H54 (cell line): ENCODE data around the gene SPDYE4.

Experiments
- DNase-seq: peaks from one replicate; pipeline ENCODE4 v3.0.0; 2011; ENCODE audit warnings: low spot score, mixed read lengths; ENCODE audit not compliant: insufficient read length
- FAIRE-seq: peaks from 3 replicates; lab custom pipeline; 2011; peaks lifted over from hg19 to GRCh38; lab: Jason Lieb, UNC
- POLR2A ChIP-seq: IDR thresholded peaks from 2 replicates; pipeline ENCODE4 v1.6.1; 2011; ENCODE audit warnings: low read depth, mild to moderate bottlenecking, low read length

SPDYE4 gene

DNA sequence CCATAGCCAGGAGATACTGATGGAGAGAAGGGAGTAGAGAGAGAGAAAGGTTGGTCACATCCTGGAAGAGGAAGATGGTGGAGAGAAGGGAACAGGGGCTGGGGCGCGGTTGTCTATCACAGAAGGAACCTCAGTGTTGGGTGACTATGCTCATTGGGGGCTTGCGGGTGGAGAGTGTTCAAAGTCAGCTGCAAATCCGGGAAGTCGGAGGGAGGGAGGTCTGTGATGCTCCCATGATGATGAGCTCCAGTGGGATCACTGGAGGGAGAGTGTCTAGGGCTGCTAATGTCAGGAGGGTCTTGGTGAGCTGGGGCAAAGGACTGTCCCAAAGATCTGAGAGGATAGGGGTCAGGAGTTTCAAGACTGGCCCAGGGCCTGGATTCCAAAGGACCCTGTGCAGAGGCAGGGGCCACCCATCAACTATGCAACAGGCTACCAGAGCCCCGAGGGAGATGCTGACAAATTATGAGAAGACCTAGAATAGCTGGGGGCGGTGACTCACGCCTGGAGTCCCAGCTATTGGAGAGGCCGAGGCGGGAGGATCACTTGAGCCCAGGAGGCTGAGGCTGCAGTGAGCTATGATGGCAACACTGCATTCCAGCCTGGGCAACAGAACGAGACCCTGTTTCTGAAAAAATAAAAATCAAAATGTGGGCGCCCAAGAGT lies 2.6 kb downstream of the SPDYE4 start:
- DNase-seq (no peak), FAIRE-seq (no peak)
- no peak for TF ChIP-seq POLR2A

DNA sequence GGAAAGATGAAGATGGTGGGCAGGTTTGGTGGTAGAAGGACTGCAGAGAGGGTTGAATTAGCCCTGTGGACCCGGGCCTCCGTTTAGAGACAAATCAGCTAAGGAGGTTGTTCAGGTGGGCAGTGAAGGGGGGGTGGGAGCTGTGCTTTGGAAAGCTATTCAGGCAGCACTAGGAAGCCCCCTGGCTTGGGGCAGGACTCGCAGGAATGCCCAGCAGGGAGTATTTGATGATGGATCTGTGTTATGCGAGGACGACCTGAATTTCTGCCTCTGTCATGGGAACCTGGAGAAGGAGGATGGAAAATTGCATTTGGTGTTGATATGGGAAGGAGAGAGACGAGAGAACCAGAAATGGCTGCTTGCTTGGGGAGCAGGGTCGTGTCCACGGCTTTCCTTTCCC lies 3.5 kb downstream of the SPDYE4 start:
- FAIRE-seq (no peak), DNase-seq (no peak)
- TF ChIP-seq POLR2A, result no peak

DNA sequence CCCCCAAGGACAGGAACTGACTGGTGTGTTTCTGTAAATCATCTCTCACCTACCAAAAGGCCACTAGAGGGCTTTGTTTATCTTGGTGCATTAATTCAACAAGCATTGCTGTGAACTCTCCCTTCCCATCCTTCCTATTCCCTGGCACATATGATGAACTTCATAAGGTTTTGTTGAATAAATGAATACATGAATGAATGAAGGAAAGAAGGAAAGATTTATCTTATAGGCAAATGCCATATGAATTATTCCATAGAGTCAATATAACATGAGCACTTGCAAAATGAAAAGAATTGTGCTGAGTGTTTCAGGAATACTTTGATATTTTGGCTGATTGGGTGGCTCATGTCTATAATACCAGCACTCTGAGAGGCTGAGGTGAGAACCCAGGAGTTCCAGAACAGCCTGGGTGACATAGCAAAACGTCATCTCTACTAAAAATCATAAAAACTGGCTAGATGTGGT lies 4.3 kb downstream of the SPDYE4 start:
- TF ChIP-seq POLR2A, result no peak
- no peak for FAIRE-seq
- peak; percentile 33 for DNase-seq

DNA sequence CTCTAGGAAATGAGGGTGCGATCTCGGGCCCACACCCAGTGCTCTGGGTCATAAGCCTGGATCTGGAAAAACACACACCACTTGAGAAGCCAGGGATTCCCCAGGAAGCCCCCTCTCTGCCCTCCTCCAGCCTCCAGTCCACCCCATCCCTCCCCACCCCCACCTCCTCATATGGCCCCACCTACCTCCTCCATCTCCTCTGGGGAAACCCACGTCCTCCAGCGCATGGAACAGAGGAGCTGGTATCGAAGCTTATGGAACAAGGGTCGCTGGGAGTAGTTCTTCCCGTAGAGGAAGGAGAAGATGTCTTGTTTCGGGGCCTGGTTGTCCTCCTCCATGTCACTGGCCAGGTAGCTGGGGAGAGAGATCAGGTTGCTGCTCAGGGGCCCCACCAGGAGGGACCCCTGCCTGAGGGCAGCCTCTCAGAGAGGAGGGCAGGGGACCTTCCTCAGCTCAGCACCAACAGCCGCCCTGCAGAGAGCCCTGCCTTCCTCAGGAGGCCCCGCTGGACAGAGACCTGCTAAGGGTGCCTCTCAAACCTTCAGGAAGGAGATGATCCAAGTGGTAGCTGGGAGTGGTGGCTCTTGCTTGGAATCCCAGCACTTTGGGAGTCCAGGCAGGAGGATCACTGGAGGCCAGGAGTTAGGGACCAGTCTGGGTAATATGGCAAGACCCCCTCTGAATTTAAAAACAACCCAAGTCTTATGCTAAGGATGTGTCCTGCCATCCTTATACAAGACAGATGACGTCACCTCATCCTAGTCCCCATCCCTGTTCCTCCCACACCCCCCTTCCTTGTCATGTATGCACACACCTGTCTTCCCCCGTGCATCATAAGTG lies 5.0 kb downstream of the SPDYE4 start:
- DNase-seq (no peak), FAIRE-seq (no peak)
- TF ChIP-seq POLR2A, result no peak

DNA sequence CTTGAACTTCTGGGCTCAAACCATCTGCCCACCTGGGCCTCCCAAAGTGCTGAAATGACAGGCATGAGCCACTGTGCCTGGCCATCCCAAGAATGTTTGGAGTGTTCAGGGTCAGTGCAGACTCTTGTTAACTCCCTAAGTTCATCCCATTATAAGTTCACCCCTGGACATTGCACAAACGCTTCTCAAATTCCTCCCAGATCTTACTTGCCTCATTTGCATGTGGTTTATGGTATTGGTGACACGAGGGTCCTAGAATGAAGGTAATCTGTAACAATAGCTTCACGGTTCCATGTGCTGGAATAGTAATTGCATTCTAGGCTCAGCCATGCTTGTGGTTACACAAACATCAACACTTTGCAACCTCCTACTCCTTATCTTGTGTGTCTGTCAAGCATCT lies 8.7 kb downstream of the SPDYE4 start:
- DNase-seq (no peak), FAIRE-seq (no peak)
- no peak for TF ChIP-seq POLR2A

DNA sequence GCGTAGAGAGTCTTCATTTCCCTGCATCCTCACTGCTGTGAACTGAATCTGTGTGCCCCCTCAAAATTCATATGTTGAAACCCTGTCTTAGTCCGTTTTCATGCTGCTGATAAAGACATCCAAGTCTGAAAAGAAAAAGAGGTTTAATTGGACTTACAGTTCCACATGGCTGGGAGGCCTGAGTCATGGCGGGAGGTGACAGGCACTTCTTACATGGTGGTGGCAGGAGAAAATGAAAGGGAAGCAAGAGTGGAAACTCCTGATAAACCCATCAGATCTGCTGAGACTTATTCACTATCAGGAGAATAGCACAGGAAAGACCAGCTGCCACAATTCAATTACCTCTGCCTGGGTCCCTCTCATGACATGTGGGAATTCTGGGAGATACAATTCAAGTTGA lies 10.6 kb downstream of the SPDYE4 start:
- no peak for TF ChIP-seq POLR2A
- DNase-seq (no peak), FAIRE-seq (no peak)

DNA sequence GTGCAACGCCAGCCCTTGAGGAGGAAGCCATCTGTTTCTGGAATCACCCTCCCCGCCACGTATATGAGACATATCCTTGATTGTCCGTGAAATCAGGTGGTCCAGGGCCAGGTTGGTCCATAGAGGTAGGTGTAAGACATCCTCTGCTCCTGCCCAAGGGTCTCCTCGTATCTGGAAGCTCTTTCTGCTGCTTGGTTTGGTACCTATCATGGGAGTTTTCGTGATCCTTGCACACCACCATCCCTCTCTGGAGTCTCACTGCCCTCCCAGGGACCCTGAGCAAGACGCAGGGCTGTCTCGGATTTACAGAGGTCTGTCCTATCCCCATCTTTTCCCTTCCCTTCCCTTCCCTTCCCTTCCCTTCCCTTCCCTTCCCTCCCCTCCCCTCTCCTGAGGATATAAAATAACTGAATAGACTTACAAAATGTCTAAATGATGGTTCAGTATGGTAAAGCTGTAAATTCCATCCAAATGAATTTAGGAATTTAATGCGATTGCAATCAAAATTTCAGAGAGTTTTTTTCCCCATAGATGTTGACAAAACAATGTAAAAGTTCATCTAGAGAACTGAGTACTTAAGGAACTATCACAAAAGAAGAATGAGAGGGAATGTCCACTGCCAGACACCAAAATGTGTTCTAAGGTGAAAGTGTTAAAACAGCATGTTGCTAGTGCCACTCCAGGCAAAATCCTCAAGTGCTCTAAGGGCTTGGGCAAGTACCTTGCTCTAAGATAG lies 11.7 kb downstream of the SPDYE4 start:
- TF ChIP-seq POLR2A, result no peak
- FAIRE-seq (no peak), DNase-seq (no peak)

DNA sequence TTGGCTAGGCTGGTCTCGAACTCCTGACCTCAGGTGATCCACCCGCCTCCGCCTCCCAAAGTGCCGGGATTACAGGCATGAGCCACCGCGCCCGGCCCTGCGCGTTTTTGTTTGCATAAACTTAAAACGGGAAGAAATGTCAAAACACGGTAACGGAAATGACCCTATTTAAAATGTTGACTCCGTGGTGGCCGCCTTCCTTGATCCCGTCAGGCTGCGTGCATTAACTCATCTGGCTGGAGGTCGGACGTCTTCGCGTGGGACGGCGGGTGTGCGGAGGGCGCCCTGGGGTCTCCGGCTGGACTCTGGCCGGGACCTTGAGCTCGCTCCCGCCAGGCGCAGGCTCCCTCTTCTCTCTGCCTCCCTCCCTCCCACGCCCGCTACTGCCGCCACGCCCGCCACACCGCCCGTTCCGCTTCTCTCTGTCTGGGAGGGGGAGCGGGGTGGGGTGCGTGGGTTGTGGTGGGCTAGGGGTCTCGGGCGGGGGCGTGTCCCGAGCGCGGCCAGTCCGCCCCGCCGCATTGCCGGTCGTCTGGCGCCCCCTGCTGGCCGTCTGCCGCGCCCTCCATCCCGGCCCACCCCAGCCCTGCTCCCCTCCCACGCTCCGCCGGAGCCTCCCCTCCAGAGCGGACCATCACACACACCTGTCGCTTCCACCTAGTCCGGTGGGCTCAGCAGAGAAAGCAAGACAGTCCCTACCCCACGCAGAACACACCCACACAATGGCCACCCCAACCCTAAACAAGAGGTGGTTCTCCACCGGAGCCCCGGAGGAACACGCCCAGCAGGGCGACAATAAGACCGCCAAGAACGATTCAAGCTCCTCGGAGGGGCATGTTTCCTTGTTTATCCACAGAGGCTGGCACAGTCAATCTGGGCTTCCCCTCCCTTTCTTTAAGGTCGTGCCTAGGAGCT lies 12.5 kb downstream of the SPDYE4 start:
- DNase-seq (peak; percentile 77), FAIRE-seq (no peak)
- TF ChIP-seq POLR2A, result no peak

DNA sequence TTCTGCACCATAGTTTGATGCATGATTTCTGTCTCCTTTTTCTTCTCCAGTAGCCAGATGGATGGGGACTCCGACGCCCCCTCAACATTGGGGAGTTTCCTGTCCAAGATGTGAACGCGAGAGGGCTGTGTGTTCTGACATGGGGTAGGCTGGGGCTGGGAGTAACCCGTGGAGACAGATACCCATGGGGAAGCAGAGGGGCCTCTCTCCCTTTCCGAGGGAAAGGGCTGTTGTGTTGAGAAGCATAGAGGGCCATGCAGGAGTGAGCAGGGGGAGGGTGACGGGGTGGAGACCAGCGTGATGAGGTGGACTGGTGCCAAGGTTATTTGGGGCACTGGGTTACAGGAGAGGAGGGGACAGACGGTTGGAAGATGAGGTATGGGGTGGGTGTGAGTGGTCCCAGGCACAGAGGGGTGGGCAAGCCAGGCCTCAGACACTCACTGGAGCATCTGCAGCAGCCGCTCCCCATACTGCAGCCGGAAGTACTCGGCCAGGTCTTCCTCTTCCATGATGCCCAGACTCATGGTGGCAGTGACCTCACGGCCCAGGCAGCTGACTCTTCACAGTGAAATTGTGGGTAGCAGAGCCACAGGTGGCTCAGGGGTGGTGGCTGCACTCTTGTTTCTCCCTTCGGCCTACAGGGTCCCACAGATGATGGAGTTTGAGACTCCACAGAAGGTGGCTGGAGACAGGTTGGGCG lies 14.1 kb downstream of the SPDYE4 start:
- no peak for FAIRE-seq

DNA sequence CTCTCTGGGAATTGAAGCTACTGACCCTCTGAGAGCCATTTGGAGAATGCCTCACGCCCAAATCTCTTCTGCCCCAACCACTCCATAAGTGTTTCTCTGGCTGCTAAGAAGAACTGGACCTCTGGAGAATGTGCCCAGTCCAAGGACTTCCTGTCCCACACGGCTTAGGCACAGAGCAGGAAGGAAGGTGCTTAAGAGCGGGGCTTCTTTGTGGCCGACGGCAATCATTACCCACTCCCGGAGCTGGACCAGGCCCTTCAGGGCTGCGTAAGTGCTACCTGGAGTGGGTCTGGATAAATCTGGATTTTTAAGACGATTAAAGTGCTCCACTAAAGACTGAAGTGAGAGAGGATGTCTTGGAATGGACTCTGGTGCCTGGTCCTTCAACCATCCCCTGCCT lies 15.5 kb downstream of the SPDYE4 start:
- DNase-seq, result no peak
- TF ChIP-seq POLR2A, result no peak
- FAIRE-seq, result no peak

More for the DNA sequence above, 14.1 kb downstream of the SPDYE4 start:
- DNase-seq, result no peak
- TF ChIP-seq POLR2A, result no peak

DNA sequence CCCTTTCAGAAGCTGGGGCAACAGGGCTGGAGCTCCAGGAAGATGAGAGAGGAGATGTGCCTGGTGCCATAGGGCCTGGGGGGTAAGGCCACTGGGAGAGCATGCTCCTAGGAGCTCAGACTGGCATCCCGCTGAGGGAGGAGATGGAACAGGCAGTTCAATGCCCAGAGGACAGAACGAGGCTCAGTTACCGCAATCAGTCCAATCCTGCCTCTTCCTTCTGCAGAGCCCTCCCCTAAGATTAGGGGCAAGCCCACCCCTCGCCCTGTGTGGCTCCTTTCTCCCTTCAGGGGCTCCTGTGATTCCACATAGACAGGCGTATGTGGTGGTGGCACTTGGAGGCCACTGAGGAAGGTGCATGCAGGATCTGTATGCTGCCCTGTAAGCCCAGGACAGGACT lies 16.1 kb downstream of the SPDYE4 start:
- DNase-seq, result no peak
- TF ChIP-seq POLR2A, result no peak
- no peak for FAIRE-seq

DNA sequence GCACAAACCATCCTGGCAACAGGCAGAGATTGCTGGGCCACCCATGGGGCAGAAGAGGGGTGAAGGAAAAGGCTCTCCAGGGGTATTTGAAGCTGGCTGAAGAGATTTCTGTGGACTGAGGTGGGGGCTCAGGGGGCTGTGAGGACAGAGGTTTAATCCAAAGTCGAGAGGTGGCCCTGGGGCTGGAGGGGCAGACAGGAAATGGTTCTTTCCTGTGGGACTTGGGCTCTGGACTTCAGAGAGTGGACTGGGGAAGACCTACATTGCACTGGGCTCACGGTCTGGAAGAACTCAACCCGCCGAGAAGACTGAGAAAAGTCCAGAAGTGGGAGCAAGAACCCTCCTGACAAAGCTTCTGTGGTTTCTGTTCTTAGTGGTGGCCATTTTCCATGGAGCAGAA lies 16.6 kb downstream of the SPDYE4 start:
- TF ChIP-seq POLR2A, result no peak
- FAIRE-seq (no peak), DNase-seq (no peak)
